ENCODE results near the gene CD48. TPM values are rescaled to one million over a fixed set of nuclear protein-coding genes. Genes with fewer than 3 reads are reported as not detected.

CD48 gene
- 1 to 10 TPM in 3 of 4 donors, under 1 TPM in 1; 0.53 to 4.3 (median 1.5) TPM for total RNA-seq

- WGBS, 2 donors = 54% methylated on average over 9 of the region's 9 CpGs
- TF ChIP-seq POLR2A (IDR thresholded peaks at IDR 0.05) = no peak
- no peak for TF ChIP-seq CTCF (IDR thresholded peaks at IDR 0.05)
- intact Hi-C loops (cut with DNase I; ENCODE audit: low total_unique reads) = no loop called here
- DNase-seq (ENCODE audit: low spot score in 2 of 2) = no peak
- no peak within 1 kb of the TSS for H3K4me3 ChIP-seq (ENCODE audit: low read depth, poor library complexity, severe bottlenecking)
Measured at GRCh38 chr1:160711602-160712311, at the start of gene CD48. Gene CD48 (minus strand): TSS chr1:160711822. CDS start chr1:160711763, 59 bp downstream.

- no peak for TF ChIP-seq POLR2A (IDR thresholded peaks at IDR 0.05)
- TF ChIP-seq CTCF (IDR thresholded peaks at IDR 0.05) = no peak
- DNase-seq (ENCODE audit: low spot score in 2 of 2) = no peak
- WGBS, 2 donors = 70 to 77% methylated on average over 4 of the region's 4 CpGs
- intact Hi-C loops (cut with DNase I; ENCODE audit: low total_unique reads) = no loop called here
- H3K4me3 ChIP-seq (ENCODE audit: low read depth, poor library complexity, severe bottlenecking) = no peak overlapping the region
Measured at GRCh38 chr1:160761046-160761445, 49.4 kb upstream of the CD48 start.

- no peak for DNase-seq (ENCODE audit: low spot score in 2 of 2)
- intact Hi-C loops (cut with DNase I; ENCODE audit: low total_unique reads) = no loop called here
- no peak for TF ChIP-seq POLR2A (IDR thresholded peaks at IDR 0.05)
- H3K4me3 ChIP-seq (ENCODE audit: low read depth, poor library complexity, severe bottlenecking) = no peak overlapping the region
Measured at GRCh38 chr1:160759740-160760139, 48.1 kb upstream of the CD48 start.

- no peak for DNase-seq (ENCODE audit: low spot score in 2 of 2)
- H3K4me3 ChIP-seq (ENCODE audit: low read depth, poor library complexity, severe bottlenecking) = no peak overlapping the region
- intact Hi-C loops (cut with DNase I; ENCODE audit: low total_unique reads) = no loop called here
- TF ChIP-seq CTCF (IDR thresholded peaks at IDR 0.05) (no peak), POLR2A (IDR thresholded peaks at IDR 0.05) (no peak)
- 88 to 94% methylated on average over 2 of the region's 2 CpGs for WGBS, 2 donors
Measured at GRCh38 chr1:160758521-160758920, 46.9 kb upstream of the CD48 start.

- H3K4me3 ChIP-seq (ENCODE audit: low read depth, poor library complexity, severe bottlenecking) = no peak overlapping the region
- TF ChIP-seq CTCF (IDR thresholded peaks at IDR 0.05) = no peak
- TF ChIP-seq POLR2A (IDR thresholded peaks at IDR 0.05) = no peak
- no peak for DNase-seq (ENCODE audit: low spot score in 2 of 2)
- intact Hi-C loops (cut with DNase I; ENCODE audit: low total_unique reads) = no loop called here
- 93 to 95% methylated on average over 2 of the region's 2 CpGs for WGBS, 2 donors
Measured at GRCh38 chr1:160756849-160757201, 45.2 kb upstream of the CD48 start.

GRCh38 chr1:160755911-160756848 is 44.6 kb upstream of the CD48 start:
- TF ChIP-seq CTCF (IDR thresholded peaks at IDR 0.05) = no peak
- TF ChIP-seq POLR2A (IDR thresholded peaks at IDR 0.05) = no peak
- H3K4me3 ChIP-seq (ENCODE audit: low read depth, poor library complexity, severe bottlenecking) = no peak overlapping the region
- intact Hi-C loops (cut with DNase I; ENCODE audit: low total_unique reads) = no loop called here
- 70 to 72% methylated on average over 5 of the region's 5 CpGs for WGBS, 2 donors
- no peak for DNase-seq (ENCODE audit: low spot score in 2 of 2)
